ENCODE results near the gene SLC8A2. TPM values are rescaled to one million over a fixed set of nuclear protein-coding genes. Genes with fewer than 3 reads are reported as not detected.

SLC8A2 gene
- total RNA-seq, 5 donors from 2014 or later (not counting 1 experiment from before 2014, with no cell fraction given): not detected

DNA sequence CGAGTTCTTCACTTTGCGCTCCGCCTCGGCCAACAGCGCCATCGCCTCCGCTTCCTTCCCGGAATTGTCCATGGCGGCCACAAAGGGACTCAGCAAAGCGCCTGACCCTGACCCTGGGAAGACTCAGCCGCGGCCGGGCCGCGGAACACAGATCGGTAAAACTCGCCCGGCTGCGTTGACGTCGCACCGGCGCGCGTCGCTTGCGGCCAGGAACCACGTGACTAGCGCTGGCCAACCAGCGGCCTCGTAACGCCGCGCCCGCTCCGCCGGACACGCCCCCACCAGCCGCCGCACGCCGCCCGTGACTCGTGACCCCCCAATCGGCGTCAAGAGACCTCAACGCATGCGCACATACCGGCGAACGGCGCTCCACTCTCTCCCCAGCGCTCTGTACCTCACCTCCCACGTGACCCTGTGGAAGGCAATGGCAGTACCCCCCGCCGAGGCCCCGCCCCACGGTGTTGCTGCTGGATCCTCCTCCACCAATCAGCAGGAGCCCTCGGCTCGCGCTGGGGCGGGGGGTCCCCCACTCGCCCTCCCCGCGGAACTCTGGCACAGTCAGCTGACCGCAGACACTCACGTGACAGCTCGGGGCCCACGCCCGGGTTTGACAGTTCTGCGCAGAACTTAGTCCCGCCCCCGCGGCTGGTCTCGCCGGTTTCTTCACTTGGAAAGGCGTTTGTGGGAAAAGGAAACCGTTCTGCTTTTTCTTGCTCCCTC, 43.3 kb upstream of the SLC8A2 start, which contains the start of gene NAPA:
Gene NAPA, minus strand, starts transcription at position 195 of the 720 bp plus-strand sequence. Its CDS starts 123 bp downstream, at position 72.
- H3K36me3 Mint-ChIP-seq: peaks cover 3% of the 10 kb centered on the region
- ChIA-PET CTCF (interaction anchor here (0.6 to 1.9 kb wide), 11 partner anchors 12 to 748 kb away, joined by 3 to 10 read pairs (median 3); partner anchors contain the start of genes DHX34 (in 1 of the 2) and KPTN (in 1 of the 2)), POLR2A (interaction anchor here (0.5 to 0.6 kb wide), 3 partner anchors 69 to 1864 kb away, joined by 3 to 7 read pairs (median 5); no protein-coding TSS in a partner anchor)
- ATAC-seq (replicated peaks in 1 of 4): peak; percentile 90 to 95 (median 92)
- Histone ChIP-seq H3K4me3 (ENCODE audit: control insufficient read depth in 1 of 2, extremely low read depth in 1 of 2, low read length in 1 of 2) (peak within 1 kb of the TSS; percentile 94 to 99), H3K36me3 (ENCODE audit: control insufficient read depth in 2 of 2, extremely low read depth in 1 of 2, insufficient read depth in 1 of 2, low read length in 1 of 2) (peaks cover 0 to 5% of the 10 kb centered on the region in 2 donors), H3K4me1 (ENCODE audit: control insufficient read depth in 1 of 2, extremely low read depth in 1 of 2, insufficient read depth in 2 of 2, low read length in 2 of 2) (peaks cover 39 to 79% of the 10 kb centered on the region in 2 experiments), H3K27me3 (replicated peaks in 1 of 2; ENCODE audit: control insufficient read depth in 2 of 2, extremely low read depth in 1 of 2, insufficient read depth in 2 of 2, low read length in 1 of 2) (no peaks in the 10 kb centered on the region), H3K27ac (ENCODE audit: low read length) (peak within 1 kb of the TSS; percentile 92), H3K9me3 (no peaks in the 10 kb centered on the region)
- no peaks in the 10 kb centered on the region for H3K27me3 Mint-ChIP-seq
- DNase-seq: peak; percentile 100
- no peaks in the 10 kb centered on the region for H3K9me3 Mint-ChIP-seq
- H3K27ac Mint-ChIP-seq: peak within 1 kb of the TSS; percentile 97 to 98
- peak within 1 kb of the TSS; percentile 99 for H3K4me3 Mint-ChIP-seq
- peaks cover 83 to 93% (median 90%) of the 10 kb centered on the region in 3 donors for H3K4me1 Mint-ChIP-seq
- under 1% methylated on average over 72 of the region's 78 CpGs for WGBS (ENCODE audit: insufficient coverage)

DNA sequence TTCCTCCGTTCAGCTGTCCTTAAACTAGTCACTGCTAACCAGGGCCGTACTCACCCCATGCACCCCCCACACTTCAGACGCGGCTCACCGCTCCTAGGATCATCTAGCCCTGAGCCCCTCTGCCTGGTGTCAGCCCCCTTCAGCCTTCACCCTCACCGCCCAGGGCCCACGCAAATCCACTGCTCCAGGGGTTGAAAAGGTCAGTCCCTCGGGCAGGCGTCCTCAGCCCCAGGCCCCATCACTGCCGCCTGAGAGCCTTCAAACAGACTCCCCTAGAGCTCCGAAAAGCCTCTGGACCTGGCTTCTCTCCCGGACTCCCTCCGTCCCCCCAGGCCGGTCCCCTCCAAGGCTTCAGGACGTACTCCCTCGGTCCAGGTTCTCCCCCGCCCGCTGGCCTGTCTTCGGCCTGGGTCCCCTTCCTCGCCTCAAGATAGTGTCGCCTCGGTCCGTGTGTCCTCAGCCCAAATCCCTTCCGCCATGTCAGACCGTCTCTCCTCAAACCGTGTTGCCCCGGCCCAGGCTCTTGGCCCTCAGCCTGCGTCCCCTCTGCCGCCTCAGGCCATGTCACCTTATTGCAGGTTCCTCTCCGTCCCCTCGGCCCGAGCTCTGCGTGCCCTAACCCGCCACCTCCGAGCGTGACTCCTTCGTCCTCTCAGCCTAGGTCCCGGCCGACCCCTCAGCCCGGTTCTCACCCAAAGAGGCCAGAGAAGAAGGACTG, 42.6 kb upstream of the SLC8A2 start:
- peaks cover 39 to 86% of the 10 kb centered on the region in 2 experiments for H3K4me1 ChIP-seq (ENCODE audit: control insufficient read depth in 1 of 2, extremely low read depth in 1 of 2, insufficient read depth in 2 of 2, low read length in 2 of 2)

DNA sequence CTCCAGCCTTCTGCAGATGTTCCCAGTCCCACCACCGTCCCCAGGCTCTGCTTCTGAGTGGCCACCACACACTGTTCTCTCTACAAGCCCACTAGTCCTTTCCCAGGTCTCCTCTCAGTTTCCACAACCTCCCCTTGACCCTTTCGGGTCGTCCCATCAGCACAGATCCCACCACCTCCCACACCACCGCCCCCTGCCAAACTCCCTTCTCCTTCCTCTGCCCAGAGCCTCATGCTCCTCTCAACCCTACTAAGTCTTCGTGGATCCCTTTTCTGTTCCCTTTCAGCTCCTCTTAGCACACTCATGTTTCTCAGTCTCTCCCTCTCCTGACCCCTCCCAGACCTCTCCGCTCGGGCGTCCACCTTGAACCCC, 41.2 kb upstream of the SLC8A2 start:
- H3K9me3 Mint-ChIP-seq: no peaks in the 10 kb centered on the region
- ChIA-PET POLR2A (no interaction called here), CTCF (no interaction called here)
- Histone ChIP-seq H3K27ac (ENCODE audit: low read length) (no peak overlapping the region), H3K4me3 (ENCODE audit: control insufficient read depth in 1 of 2, extremely low read depth in 1 of 2, low read length in 1 of 2) (no peak overlapping the region), H3K9me3 (no peaks in the 10 kb centered on the region), H3K4me1 (ENCODE audit: control insufficient read depth in 1 of 2, extremely low read depth in 1 of 2, insufficient read depth in 2 of 2, low read length in 2 of 2) (peaks cover 30 to 79% of the 10 kb centered on the region in 2 experiments), H3K36me3 (ENCODE audit: control insufficient read depth in 2 of 2, extremely low read depth in 1 of 2, insufficient read depth in 1 of 2, low read length in 1 of 2) (peaks cover 2 to 9% of the 10 kb centered on the region in 2 donors), H3K27me3 (replicated peaks in 1 of 2; ENCODE audit: control insufficient read depth in 2 of 2, extremely low read depth in 1 of 2, insufficient read depth in 2 of 2, low read length in 1 of 2) (no peaks in the 10 kb centered on the region)
- H3K4me1 Mint-ChIP-seq: peaks cover 82 to 87% (median 83%) of the 10 kb centered on the region in 3 donors
- no peaks in the 10 kb centered on the region for H3K27me3 Mint-ChIP-seq
- H3K27ac Mint-ChIP-seq: peak overlapping the region; percentile 85 to 97
- DNase-seq (no peak), ATAC-seq (replicated peaks in 1 of 4) (no peak)
- H3K36me3 Mint-ChIP-seq: peaks cover 3% of the 10 kb centered on the region
- peak overlapping the region; percentile 99 for H3K4me3 Mint-ChIP-seq
- 78% methylated on average over 8 of the region's 8 CpGs for WGBS (ENCODE audit: insufficient coverage)

More for the DNA sequence above, 42.6 kb upstream of the SLC8A2 start:
- Histone ChIP-seq H3K9me3 (no peaks in the 10 kb centered on the region), H3K36me3 (ENCODE audit: control insufficient read depth in 2 of 2, extremely low read depth in 1 of 2, insufficient read depth in 1 of 2, low read length in 1 of 2) (peaks cover 2 to 9% of the 10 kb centered on the region in 2 donors), H3K27me3 (replicated peaks in 1 of 2; ENCODE audit: control insufficient read depth in 2 of 2, extremely low read depth in 1 of 2, insufficient read depth in 2 of 2, low read length in 1 of 2) (no peaks in the 10 kb centered on the region), H3K4me3 (ENCODE audit: control insufficient read depth in 1 of 2, extremely low read depth in 1 of 2, low read length in 1 of 2) (peak overlapping the region; percentile 94 to 99), H3K27ac (ENCODE audit: low read length) (peak overlapping the region; percentile 92)
- no peak for ATAC-seq (replicated peaks in 1 of 4)
- Mint-ChIP-seq H3K36me3 (peaks cover 3% of the 10 kb centered on the region), H3K9me3 (no peaks in the 10 kb centered on the region), H3K27ac (peak overlapping the region; percentile 97 to 98), H3K4me1 (peaks cover 90 to 95% (median 92%) of the 10 kb centered on the region in 3 donors), H3K27me3 (no peaks in the 10 kb centered on the region), H3K4me3 (peak overlapping the region; percentile 99)
- POLR2A ChIA-PET: interaction anchor here in 1 of 2 donors (0.5 kb wide), 2 partner anchors 93 to 1863 kb away, joined by 3 to 7 read pairs; no protein-coding TSS in a partner anchor
- peak in 3 of 35 experiments; percentile 8 to 22 (median 10) for DNase-seq
- CTCF ChIA-PET: interaction anchor here in 1 of 2 donors (0.7 to 1.0 kb wide), 2 partner anchors 86 to 270 kb away, joined by 3 to 4 read pairs; no protein-coding TSS in a partner anchor
- WGBS (ENCODE audit: insufficient coverage): 8% methylated on average over 40 of the region's 40 CpGs

DNA sequence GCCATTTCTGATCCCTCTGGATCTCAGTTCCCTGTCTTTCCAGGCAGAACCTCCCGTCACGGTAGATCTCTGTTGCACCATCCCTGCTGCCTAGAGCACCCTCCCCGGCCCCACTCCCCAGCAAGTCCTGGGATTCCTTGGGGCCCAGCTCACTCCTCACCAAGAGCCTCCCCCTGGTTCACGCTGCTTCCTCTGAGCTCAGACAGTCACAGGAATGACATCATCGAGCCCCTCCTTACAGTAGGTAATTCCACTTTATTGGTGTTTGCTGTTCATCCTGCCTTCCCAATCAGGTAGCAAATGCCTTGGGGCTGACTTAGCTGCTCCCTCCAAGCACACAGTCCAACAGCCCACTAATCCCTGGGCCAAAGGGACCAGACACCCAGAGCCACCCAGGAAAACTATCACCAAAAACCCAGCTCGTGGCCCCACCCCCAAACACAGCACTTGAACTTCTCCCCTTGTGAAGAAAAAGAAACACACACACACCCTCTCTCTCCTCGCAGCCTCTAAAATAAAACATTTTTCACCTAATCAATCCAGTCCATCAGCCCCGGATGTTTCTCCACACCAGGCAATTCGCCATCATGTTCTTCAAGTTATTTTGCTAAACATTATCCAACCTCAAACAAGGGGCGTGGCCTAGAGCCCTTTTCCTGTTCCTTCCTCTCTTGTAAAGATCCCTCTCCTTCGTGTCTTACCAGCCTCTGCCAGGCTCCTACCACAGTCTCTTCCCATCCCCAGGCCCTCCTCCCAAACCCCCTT, 40.7 kb upstream of the SLC8A2 start:
- peaks cover 78 to 81% (median 79%) of the 10 kb centered on the region in 3 donors for H3K4me1 Mint-ChIP-seq
- H3K4me3 ChIP-seq (ENCODE audit: control insufficient read depth in 1 of 2, extremely low read depth in 1 of 2, low read length in 1 of 2): no peak overlapping the region
- ATAC-seq (replicated peaks in 1 of 4): no peak
- no peaks in the 10 kb centered on the region for H3K9me3 ChIP-seq
- peak overlapping the region; percentile 99 for H3K4me3 Mint-ChIP-seq
- H3K27ac ChIP-seq (ENCODE audit: low read length): no peak overlapping the region
- H3K27me3 ChIP-seq (replicated peaks in 1 of 2; ENCODE audit: control insufficient read depth in 2 of 2, extremely low read depth in 1 of 2, insufficient read depth in 2 of 2, low read length in 1 of 2): no peaks in the 10 kb centered on the region
- WGBS (ENCODE audit: insufficient coverage): 63% methylated on average over 11 of the region's 11 CpGs
- ChIA-PET POLR2A (no interaction called here), CTCF (no interaction called here)
- H3K27me3 Mint-ChIP-seq: no peaks in the 10 kb centered on the region
- no peaks in the 10 kb centered on the region for H3K9me3 Mint-ChIP-seq
- peaks cover 28 to 80% of the 10 kb centered on the region in 2 experiments for H3K4me1 ChIP-seq (ENCODE audit: control insufficient read depth in 1 of 2, extremely low read depth in 1 of 2, insufficient read depth in 2 of 2, low read length in 2 of 2)
- H3K36me3 Mint-ChIP-seq: peaks cover 3% of the 10 kb centered on the region
- peak overlapping the region; percentile 85 to 97 for H3K27ac Mint-ChIP-seq
- no peak for DNase-seq
- peaks cover 2 to 9% of the 10 kb centered on the region in 2 donors for H3K36me3 ChIP-seq (ENCODE audit: control insufficient read depth in 2 of 2, extremely low read depth in 1 of 2, insufficient read depth in 1 of 2, low read length in 1 of 2)

DNA sequence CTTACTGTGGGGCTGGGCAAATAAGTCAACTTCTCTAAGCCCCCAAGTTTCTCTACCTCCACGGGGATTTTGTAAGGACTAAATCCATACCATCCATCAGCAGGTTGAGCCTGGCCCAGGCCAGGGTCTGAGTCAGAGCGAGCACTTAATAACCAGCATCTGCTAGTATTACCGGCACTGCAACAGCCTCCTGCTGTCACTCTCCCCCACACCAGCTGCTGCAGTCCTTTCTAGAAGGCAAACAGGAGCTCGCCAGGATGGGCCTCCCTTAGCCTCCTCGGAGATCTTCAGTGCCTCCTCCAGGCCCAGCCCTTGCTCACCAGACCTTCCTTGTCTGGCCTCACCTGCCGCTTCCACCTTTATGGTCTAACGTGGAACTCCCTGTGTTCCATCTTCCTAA, 40.0 kb upstream of the SLC8A2 start:
- peaks cover 3% of the 10 kb centered on the region for H3K36me3 Mint-ChIP-seq
- 90% methylated on average over 6 of the region's 7 CpGs for WGBS (ENCODE audit: insufficient coverage)
- Histone ChIP-seq H3K36me3 (ENCODE audit: control insufficient read depth in 2 of 2, extremely low read depth in 1 of 2, insufficient read depth in 1 of 2, low read length in 1 of 2) (peaks cover 2 to 12% of the 10 kb centered on the region in 2 donors), H3K4me1 (ENCODE audit: control insufficient read depth in 1 of 2, extremely low read depth in 1 of 2, insufficient read depth in 2 of 2, low read length in 2 of 2) (peaks cover 24 to 77% of the 10 kb centered on the region in 2 experiments), H3K9me3 (no peaks in the 10 kb centered on the region), H3K27me3 (replicated peaks in 1 of 2; ENCODE audit: control insufficient read depth in 2 of 2, extremely low read depth in 1 of 2, insufficient read depth in 2 of 2, low read length in 1 of 2) (no peaks in the 10 kb centered on the region), H3K27ac (ENCODE audit: low read length) (no peak overlapping the region), H3K4me3 (ENCODE audit: control insufficient read depth in 1 of 2, extremely low read depth in 1 of 2, low read length in 1 of 2) (no peak overlapping the region)
- no peaks in the 10 kb centered on the region for H3K27me3 Mint-ChIP-seq
- H3K4me1 Mint-ChIP-seq: peaks cover 74% of the 10 kb centered on the region in 3 donors
- ATAC-seq (replicated peaks in 1 of 4) (no peak), DNase-seq (no peak)
- POLR2A ChIA-PET: no interaction called here
- peak overlapping the region in 1 of 2 donors; percentile 44 for H3K27ac Mint-ChIP-seq
- no peaks in the 10 kb centered on the region for H3K9me3 Mint-ChIP-seq
- CTCF ChIA-PET: interaction anchor here in 1 of 2 donors (1.1 kb wide), 1 partner anchor 75 kb away, joined by 3 read pairs; no protein-coding TSS in a partner anchor
- peak overlapping the region; percentile 99 for H3K4me3 Mint-ChIP-seq
